DND-41 (cell line): ENCODE data around the gene PMS2.
A peak's percentile ranks its signal among the peaks of the same experiment; 100 is the strongest.

Experiments
- ATAC-seq: fragments of 200-7000 bp; cut with Tn5 transposase; 3 replicates; pipeline ENCODE4 v1.9.1; 2021; ENCODE audit warnings: low read depth; ENCODE audit not compliant: insufficient read depth
- DNase-seq: peaks from one replicate; pipeline ENCODE4 v3.0.0-alpha.2; 2020
- H2AFZ ChIP-seq: 2 replicates; pipeline ENCODE4 v1.6.0; 2012; ENCODE audit warnings: low read depth, low read length
- H3K27ac ChIP-seq: 2 replicates; pipeline ENCODE4 v1.5.1; 2012; ENCODE audit warnings: low read length, inconsistent platforms
- H3K27me3 ChIP-seq: fragments of 200-600 bp; sonication (generic); 2 replicates; pipeline ENCODE4 v1.6.0; 2012; ENCODE audit warnings: low read length, mild to moderate bottlenecking, inconsistent platforms; ENCODE audit not compliant: insufficient read depth, poor library complexity
- H3K36me3 ChIP-seq: 2 replicates; pipeline ENCODE4 v1.5.1; 2012; ENCODE audit warnings: low read length, inconsistent platforms; ENCODE audit not compliant: insufficient read depth
- H3K4me1 ChIP-seq: 2 replicates; pipeline ENCODE4 v1.5.1; 2012; ENCODE audit warnings: mild to moderate bottlenecking, low read length; ENCODE audit not compliant: insufficient read depth
- H3K4me2 ChIP-seq: 2 replicates; pipeline ENCODE4 v1.6.0; 2012; ENCODE audit warnings: mild to moderate bottlenecking, moderate library complexity, low read length, inconsistent platforms; ENCODE audit not compliant: insufficient read depth
- H3K4me3 ChIP-seq, 2 experiments: fragments of 200-600 bp in 1 of 2; shearing (Covaris generic) in 1 of 2; 2 replicates each; pipeline ENCODE4 v1.5.1; 2012 to 2016; ENCODE audit warnings: inconsistent platforms in 2 of 2, low read length in 2 of 2, mild to moderate bottlenecking in 2 of 2, low read depth in 1 of 2, moderate library complexity in 1 of 2
- H3K79me2 ChIP-seq: 2 replicates; pipeline ENCODE4 v1.6.0; 2012; ENCODE audit warnings: low read length, inconsistent platforms; ENCODE audit not compliant: insufficient read depth
- H3K9ac ChIP-seq: 2 replicates; pipeline ENCODE4 v1.6.0; 2012; ENCODE audit warnings: low read depth, mild to moderate bottlenecking, inconsistent platforms, low read length, moderate library complexity
- H3K9me3 ChIP-seq: 2 replicates; pipeline ENCODE4 v1.5.1; 2012; ENCODE audit warnings: low read length, moderate library complexity, mild to moderate bottlenecking, inconsistent platforms; ENCODE audit not compliant: insufficient read depth, severe bottlenecking
- H4K20me1 ChIP-seq: 2 replicates; pipeline ENCODE4 v1.6.0; 2012; ENCODE audit warnings: low read length; ENCODE audit not compliant: insufficient read depth
- CTCF ChIP-seq: IDR thresholded peaks from 2 replicates; pipeline ENCODE4 v1.5.1; 2012; ENCODE audit warnings: borderline replicate concordance, low read length, moderate library complexity, mild to moderate bottlenecking; ENCODE audit not compliant: poor library complexity, severe bottlenecking; ENCODE audit errors: extremely low read depth
- EZH2 ChIP-seq: IDR thresholded peaks from 3 replicates; pipeline ENCODE4 v1.6.1; 2012; ENCODE audit warnings: borderline replicate concordance, low read depth, mild to moderate bottlenecking, moderate library complexity, low read length, inconsistent platforms; ENCODE audit not compliant: severe bottlenecking

PMS2 gene

GRCh38 chr7:6020371-6021286 lies 11.8 kb upstream of the PMS2 start:
- H3K9me3 ChIP-seq = no peaks in the 10 kb centered on the region
- H3K27me3 ChIP-seq = no peaks in the 10 kb centered on the region
- peaks cover 10% of the 10 kb centered on the region for H3K4me1 ChIP-seq
- H3K4me2 ChIP-seq = no peak overlapping the region
- ATAC-seq (no peak), DNase-seq (no peak)
- no peak overlapping the region for H2AFZ ChIP-seq
- H4K20me1 ChIP-seq = no peaks in the 10 kb centered on the region; the same call in 1 of the 2 replicates
- no peak overlapping the region for H3K4me3 ChIP-seq
- H3K36me3 ChIP-seq = peaks cover 99% of the 10 kb centered on the region
- no peaks in the 10 kb centered on the region for H3K79me2 ChIP-seq
- H3K27ac ChIP-seq = no peak overlapping the region
- no peak for TF ChIP-seq CTCF
- no peak for TF ChIP-seq EZH2
- no peak overlapping the region for H3K9ac ChIP-seq

DNA sequence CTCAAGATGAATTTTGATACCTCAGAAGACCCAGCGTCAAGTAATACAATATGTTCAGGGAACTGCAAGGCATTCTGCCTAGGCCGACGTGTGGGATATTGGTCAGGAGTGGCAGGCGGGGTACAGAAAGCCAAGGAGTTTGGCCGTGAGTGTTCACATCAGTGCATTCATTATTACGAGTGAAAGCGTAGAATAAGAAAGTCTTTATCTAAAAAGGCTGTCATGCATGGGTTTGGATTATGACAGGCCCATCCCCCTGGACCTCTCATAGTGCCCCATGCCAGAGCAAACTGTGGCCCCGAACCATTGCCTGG lies 7.8 kb upstream of the PMS2 start:
- no peaks in the 10 kb centered on the region for H3K27me3 ChIP-seq
- no peak for TF ChIP-seq EZH2
- no peak for TF ChIP-seq CTCF
- H3K9ac ChIP-seq = peak overlapping the region; percentile 4; the same call in 1 of the 2 replicates
- no peak overlapping the region for H3K4me2 ChIP-seq
- DNase-seq (no peak), ATAC-seq (no peak)
- peaks cover under 1% of the 10 kb centered on the region; the same call in 1 of the 2 replicates for H4K20me1 ChIP-seq
- no peak overlapping the region for H2AFZ ChIP-seq
- H3K4me3 ChIP-seq = no peak overlapping the region
- no peaks in the 10 kb centered on the region for H3K9me3 ChIP-seq
- peak overlapping the region; percentile 61; the same call in 1 of the 2 replicates for H3K27ac ChIP-seq
- H3K79me2 ChIP-seq = peaks cover 21% of the 10 kb centered on the region
- H3K36me3 ChIP-seq = peaks cover 85% of the 10 kb centered on the region
- H3K4me1 ChIP-seq = peaks cover 25% of the 10 kb centered on the region

- Histone ChIP-seq H3K9ac (peak overlapping the region; percentile 32; the same call in 1 of the 2 replicates), H4K20me1 (peaks cover 3% of the 10 kb centered on the region; the same call in 1 of the 2 replicates), H3K27me3 (no peaks in the 10 kb centered on the region), H3K79me2 (peaks cover 27% of the 10 kb centered on the region), H3K4me3 (no peak overlapping the region), H3K4me2 (no peak overlapping the region), H3K27ac (peak overlapping the region; percentile 76), H3K9me3 (no peaks in the 10 kb centered on the region), H2AFZ (no peak overlapping the region), H3K36me3 (peaks cover 85% of the 10 kb centered on the region), H3K4me1 (peaks cover 30% of the 10 kb centered on the region)
- no peak for TF ChIP-seq EZH2
- TF ChIP-seq CTCF = no peak
- DNase-seq (no peak), ATAC-seq (peak; percentile 57)
Measured at GRCh38 chr7:6015917-6016652, 7.2 kb upstream of the PMS2 start.
